ENCODE data around the gene ATRAID.
"Not testable (repeated sequence)": the region's sequence is repeated elsewhere in the genome, so short reads cannot be mapped to it uniquely, and the experiment has no call there.

ATRAID gene

DNA sequence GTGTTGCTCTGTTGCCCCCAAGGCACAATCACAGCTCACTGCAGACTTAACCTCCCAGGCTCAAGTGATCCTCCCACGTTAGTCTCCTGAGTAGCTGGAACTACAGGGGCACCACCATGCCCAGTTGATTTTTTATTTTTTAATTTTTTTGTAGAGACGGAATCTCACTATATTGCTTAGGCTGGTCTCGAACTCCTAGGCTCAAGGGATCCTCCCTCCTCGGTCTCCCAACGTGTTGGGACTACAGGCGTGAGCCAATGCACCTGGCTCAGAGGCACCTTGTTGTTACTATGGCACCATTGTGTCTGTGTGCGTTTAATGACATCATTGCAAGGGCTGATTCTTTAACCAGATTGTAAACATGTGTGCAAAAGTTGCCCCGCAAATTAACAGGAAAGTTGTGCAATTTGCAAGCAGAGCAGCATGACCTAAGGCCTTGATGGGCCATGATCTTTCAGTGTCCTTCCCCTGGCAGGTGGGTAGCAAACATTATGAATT is 40.4 kb upstream of the ATRAID start:
- Histone ChIP-seq H3K4me3 (ENCODE audit: low read depth in 1 of 2, low read length in 1 of 2) (no peak overlapping the region), H3K27me3 (peaks cover 26% of the 10 kb centered on the region), H3K27ac (no peak overlapping the region), H3K36me3 (no peaks in the 10 kb centered on the region), H3K9me3 (no peaks in the 10 kb centered on the region), H3K4me1 (ENCODE audit: control insufficient read depth in 1 of 2, insufficient read depth in 1 of 2, low read depth in 1 of 2, low read length in 1 of 2) (peaks cover 0 to 4% of the 10 kb centered on the region in 2 experiments)
- TF ChIP-seq, protein P1, sequence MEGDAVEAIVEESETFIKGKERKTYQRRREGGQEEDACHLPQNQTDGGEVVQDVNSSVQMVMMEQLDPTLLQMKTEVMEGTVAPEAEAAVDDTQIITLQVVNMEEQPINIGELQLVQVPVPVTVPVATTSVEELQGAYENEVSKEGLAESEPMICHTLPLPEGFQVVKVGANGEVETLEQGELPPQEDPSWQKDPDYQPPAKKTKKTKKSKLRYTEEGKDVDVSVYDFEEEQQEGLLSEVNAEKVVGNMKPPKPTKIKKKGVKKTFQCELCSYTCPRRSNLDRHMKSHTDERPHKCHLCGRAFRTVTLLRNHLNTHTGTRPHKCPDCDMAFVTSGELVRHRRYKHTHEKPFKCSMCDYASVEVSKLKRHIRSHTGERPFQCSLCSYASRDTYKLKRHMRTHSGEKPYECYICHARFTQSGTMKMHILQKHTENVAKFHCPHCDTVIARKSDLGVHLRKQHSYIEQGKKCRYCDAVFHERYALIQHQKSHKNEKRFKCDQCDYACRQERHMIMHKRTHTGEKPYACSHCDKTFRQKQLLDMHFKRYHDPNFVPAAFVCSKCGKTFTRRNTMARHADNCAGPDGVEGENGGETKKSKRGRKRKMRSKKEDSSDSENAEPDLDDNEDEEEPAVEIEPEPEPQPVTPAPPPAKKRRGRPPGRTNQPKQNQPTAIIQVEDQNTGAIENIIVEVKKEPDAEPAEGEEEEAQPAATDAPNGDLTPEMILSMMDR (IDR thresholded peaks at IDR 0.05): no peak

DNA sequence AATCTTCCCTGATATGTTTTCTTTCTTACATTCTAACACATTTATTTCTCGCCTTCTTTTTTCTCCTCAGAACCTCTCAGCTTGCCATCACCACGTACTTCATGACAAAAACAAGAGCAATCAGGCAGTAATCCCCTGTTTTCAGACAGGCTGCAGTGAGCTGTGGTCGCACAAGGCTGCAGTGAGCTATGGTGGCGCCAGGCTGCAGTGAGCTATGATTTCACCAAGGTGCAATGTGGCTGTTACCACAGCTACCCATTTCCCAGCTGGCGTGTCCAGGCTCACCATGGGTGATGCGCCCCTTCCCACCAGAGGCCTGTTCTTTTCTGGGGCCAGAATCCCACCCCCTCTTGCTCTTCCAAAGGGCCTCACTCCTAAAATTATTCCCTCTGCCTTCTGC is 37.2 kb upstream of the ATRAID start:
- TF ChIP-seq, protein P1 (IDR thresholded peaks at IDR 0.05): no peak
- peaks cover 44% of the 10 kb centered on the region for H3K27me3 ChIP-seq
- H3K27ac ChIP-seq: no peak overlapping the region
- H3K36me3 ChIP-seq: no peaks in the 10 kb centered on the region
- H3K4me1 ChIP-seq (ENCODE audit: control insufficient read depth in 1 of 2, insufficient read depth in 1 of 2, low read depth in 1 of 2, low read length in 1 of 2): peaks cover 0 to 4% of the 10 kb centered on the region in 2 experiments
- H3K9me3 ChIP-seq: no peaks in the 10 kb centered on the region
- H3K4me3 ChIP-seq (ENCODE audit: low read depth in 1 of 2, low read length in 1 of 2): no peak overlapping the region

DNA sequence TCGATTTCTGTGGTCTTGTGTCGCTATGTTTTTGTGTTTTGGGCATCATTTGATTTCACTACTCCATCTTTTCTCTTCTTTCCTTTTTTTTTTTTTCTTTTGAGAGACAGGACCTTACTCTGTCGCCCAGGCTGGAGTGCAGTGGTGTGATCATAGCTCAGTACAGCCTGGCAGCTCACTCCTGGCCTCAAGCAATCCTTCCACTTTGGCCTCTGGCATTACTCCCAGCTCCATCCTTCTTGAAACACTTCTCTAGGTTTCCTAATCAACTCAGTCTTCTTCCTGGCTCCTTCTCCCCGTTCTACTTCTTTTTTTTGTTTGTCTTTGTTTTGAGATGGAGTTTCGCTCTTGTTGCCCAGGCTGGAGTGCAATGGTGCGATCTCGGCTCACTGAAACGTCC is 36.5 kb upstream of the ATRAID start:
- Histone ChIP-seq H3K36me3 (no peaks in the 10 kb centered on the region), H3K4me1 (ENCODE audit: control insufficient read depth in 1 of 2, insufficient read depth in 1 of 2, low read depth in 1 of 2, low read length in 1 of 2) (no peaks in the 10 kb centered on the region), H3K4me3 (ENCODE audit: low read depth in 1 of 2, low read length in 1 of 2) (no peak overlapping the region), H3K27ac (no peak overlapping the region), H3K27me3 (peaks cover 39% of the 10 kb centered on the region), H3K9me3 (no peaks in the 10 kb centered on the region)
- TF ChIP-seq, protein P1 (IDR thresholded peaks at IDR 0.05): no peak

DNA sequence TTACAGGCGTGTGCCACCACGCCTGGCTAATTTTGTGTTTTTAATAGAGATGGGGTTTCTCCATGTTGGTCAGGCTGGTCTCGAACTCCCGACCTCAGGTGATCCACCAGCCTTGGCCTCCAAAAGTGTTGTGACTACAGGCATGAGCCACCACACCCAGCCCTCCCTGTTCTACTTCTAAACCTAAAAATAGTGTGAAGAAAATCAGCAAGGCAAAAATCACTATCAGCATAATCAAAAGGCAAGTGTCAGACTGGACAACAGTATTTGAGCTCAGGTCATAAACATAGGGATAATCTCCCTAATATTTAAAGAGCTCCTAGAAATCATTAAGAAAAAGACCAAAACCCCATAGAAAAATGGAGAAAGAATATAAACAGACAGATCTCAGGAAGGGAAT is 36.1 kb upstream of the ATRAID start:
- not testable (repeated sequence) for H3K4me1 ChIP-seq (ENCODE audit: control insufficient read depth in 1 of 2, insufficient read depth in 1 of 2, low read depth in 1 of 2, low read length in 1 of 2); H3K9me3 ChIP-seq; H3K4me3 ChIP-seq (ENCODE audit: low read depth in 1 of 2, low read length in 1 of 2); H3K27ac ChIP-seq; H3K36me3 ChIP-seq
- H3K27me3 ChIP-seq: peaks cover 34% of the 10 kb centered on the region

DNA sequence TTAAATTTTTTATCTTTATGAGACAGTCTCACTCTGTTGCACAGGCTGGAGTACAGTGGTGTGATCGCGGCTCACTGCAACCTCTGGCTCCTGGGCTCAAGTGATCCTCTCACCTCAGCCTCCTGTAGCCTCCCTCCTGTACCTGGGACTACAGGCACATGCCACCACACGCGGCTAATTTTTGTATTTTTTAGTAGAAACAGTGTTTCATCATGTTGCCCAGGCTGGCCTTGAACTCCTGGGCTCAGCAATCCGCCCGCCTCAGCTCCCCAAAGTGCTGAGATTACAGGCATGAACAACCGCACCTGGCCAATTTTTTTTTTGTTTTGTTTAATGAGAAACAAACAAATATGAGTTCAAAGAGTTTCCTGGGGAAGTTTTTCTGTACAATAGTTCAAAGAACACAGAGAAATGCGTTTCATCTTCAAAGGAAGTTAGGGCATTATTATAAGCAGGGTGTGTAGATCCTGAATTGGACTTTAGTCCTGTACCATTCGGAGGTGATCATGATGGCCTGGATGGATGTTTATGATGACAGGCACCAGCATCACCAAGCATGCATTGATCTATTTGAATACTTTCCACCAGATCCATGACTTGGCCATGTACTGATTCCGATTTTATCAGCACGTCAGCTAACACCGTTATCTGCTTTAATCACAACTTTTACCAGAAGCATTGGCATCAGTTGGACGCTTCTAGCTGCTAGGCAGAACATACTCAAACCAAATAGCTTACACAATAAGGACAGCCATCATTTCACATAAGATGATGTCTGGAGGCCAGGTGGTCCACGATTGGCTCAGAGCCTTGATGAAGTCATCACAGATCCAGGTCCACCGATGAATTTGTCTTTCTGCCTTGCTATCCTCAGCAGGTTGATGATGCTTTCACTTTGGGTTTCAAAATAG is 34.1 kb upstream of the ATRAID start:
- H3K9me3 ChIP-seq: no peaks in the 10 kb centered on the region
- H3K27ac ChIP-seq: no peak overlapping the region
- no peaks in the 10 kb centered on the region for H3K4me1 ChIP-seq (ENCODE audit: control insufficient read depth in 1 of 2, insufficient read depth in 1 of 2, low read depth in 1 of 2, low read length in 1 of 2)
- H3K4me3 ChIP-seq (ENCODE audit: low read depth in 1 of 2, low read length in 1 of 2): no peak overlapping the region
- TF ChIP-seq, protein P1 (IDR thresholded peaks at IDR 0.05): no peak
- H3K36me3 ChIP-seq: no peaks in the 10 kb centered on the region
- peaks cover 19% of the 10 kb centered on the region for H3K27me3 ChIP-seq

DNA sequence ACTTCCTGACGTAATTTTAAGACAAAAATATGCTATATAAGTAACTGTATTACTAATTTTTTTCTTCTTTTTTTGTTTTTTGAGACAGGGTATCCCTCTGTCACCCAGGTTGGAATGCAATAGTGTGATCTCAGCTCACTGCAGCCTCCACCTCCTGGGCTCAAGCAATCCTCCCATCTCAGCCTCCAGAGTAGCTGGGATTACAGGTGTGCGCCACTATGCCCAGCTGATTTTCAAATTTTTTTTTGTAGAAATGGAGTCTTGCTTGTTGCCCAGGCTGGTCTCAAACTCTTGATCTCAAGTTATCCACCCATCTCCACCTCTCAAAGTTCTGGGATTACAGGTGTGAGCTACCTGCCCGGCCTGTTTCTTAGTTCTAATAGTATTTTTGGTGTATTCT is 33.4 kb upstream of the ATRAID start:
- no peaks in the 10 kb centered on the region for H3K9me3 ChIP-seq
- peaks cover 19% of the 10 kb centered on the region for H3K27me3 ChIP-seq
- TF ChIP-seq, protein P1 (IDR thresholded peaks at IDR 0.05): no peak
- H3K36me3 ChIP-seq: no peaks in the 10 kb centered on the region
- H3K27ac ChIP-seq: no peak overlapping the region
- H3K4me3 ChIP-seq (ENCODE audit: low read depth in 1 of 2, low read length in 1 of 2): no peak overlapping the region
- H3K4me1 ChIP-seq (ENCODE audit: control insufficient read depth in 1 of 2, insufficient read depth in 1 of 2, low read depth in 1 of 2, low read length in 1 of 2): no peaks in the 10 kb centered on the region
